Thyroid gland (tissue), 4 donors: ENCODE results near the gene AGAP2.

Experiments
- CTCF ChIP-seq, 6 experiments: fragments of 200-600 bp in 3 of 6; fragments of 450-650 bp in 3 of 6; sonication (generic) in 3 of 6; IDR thresholded peaks; one replicate each; pipeline ENCODE4 v1.5.1; 2016 to 2019; ENCODE audit warnings: antibody characterized with exemption in 6 of 6, mild to moderate bottlenecking in 2 of 6, inconsistent platforms in 1 of 6, moderate library complexity in 1 of 6
- POLR2A ChIP-seq, 2 donors: fragments of 450-650 bp; IDR thresholded peaks; one replicate each; pipeline ENCODE4 v1.6.1; 2017; ENCODE audit warnings: antibody characterized with exemption in 2 of 2, mild to moderate bottlenecking in 2 of 2, moderate library complexity in 1 of 2

GRCh38 chr12:57720606-57721595, 17.6 kb downstream of the AGAP2 start:
- TF ChIP-seq CTCF (IDR thresholded peaks at IDR 0.05): no peak
- no peak for TF ChIP-seq POLR2A (IDR thresholded peaks at IDR 0.05)
